GM12892 (cell line): Measurements from ENCODE around the gene LHX4.

Source experiments
- POLR2A ChIP-seq: IDR thresholded peaks from 2 replicates; pipeline ENCODE4 v1.6.1; 2011; ENCODE audit warnings: low read depth, low read length, control low read depth
- TAF1 ChIP-seq: IDR thresholded peaks from 2 replicates; pipeline ENCODE4 v1.6.1; 2011; ENCODE audit warnings: low read depth, mild to moderate bottlenecking, control low read depth, low read length, borderline replicate concordance

GRCh38 chr1:180283098-180283497, 53.0 kb downstream of the LHX4 start:
- no peak for TF ChIP-seq POLR2A
- no peak for TF ChIP-seq TAF1
